Breast epithelium (tissue), 3 donors: ENCODE data around the gene AADACL4.

Experiments
- POLR2A ChIP-seq: fragments of 450-650 bp; IDR thresholded peaks from one replicate; pipeline ENCODE4 v1.6.1; 2016; ENCODE audit warnings: antibody characterized with exemption, mild to moderate bottlenecking, moderate library complexity
- POLR2AphosphoS5 ChIP-seq, 3 donors: sonication (generic); formaldehyde crosslinking; IDR thresholded peaks; one replicate each; pipeline ENCODE4 v1.6.1; 2017; ENCODE audit warnings: antibody characterized with exemption in 3 of 3
- TF ChIP-seq, protein P1 (sequence below), 3 donors: fragments of 450-650 bp; IDR thresholded peaks; one replicate each; pipeline ENCODE4 v1.5.1; 2016 to 2017; ENCODE audit warnings: antibody characterized with exemption in 3 of 3, mild to moderate bottlenecking in 3 of 3, moderate library complexity in 3 of 3

DNA sequence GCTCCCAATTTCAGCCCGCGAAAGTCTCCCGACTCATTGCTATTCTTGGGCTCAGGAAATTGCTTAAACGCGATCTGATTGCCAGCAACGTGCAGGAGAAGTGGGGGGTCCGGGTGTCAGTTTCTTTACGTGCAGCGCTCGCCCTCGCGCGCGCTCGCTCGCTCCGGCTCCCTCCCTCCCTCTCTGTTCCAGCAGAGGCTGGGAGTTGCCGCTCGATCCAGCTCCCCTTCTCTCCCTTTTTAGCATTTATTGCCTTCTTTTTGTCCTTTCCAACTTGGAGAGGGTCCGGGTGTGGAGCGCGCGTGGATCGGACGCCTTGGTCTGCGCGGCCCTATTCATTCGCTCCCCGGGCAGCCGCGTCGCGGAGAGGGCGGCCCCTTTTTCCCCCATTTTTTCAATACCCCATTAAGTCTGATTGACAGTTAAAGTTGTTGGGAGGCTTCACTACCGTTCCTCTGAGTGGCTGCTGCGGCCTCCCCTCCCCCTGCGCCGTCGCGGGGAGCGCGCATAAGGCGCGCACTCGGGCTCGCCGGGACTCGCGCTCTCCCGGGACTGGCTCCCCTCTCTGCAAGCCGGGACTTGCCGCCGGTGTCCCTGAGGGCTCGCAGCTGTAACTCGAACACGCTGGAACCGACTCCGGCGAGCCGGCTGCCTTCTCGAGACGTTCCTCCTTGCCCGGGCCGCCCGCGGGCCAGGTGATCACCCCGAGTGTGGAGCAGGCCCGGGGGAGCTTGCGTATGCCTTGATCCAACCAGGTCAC is 25.8 kb upstream of the AADACL4 start, which contains the start of gene DHRS3:
- TF ChIP-seq, protein P1, sequence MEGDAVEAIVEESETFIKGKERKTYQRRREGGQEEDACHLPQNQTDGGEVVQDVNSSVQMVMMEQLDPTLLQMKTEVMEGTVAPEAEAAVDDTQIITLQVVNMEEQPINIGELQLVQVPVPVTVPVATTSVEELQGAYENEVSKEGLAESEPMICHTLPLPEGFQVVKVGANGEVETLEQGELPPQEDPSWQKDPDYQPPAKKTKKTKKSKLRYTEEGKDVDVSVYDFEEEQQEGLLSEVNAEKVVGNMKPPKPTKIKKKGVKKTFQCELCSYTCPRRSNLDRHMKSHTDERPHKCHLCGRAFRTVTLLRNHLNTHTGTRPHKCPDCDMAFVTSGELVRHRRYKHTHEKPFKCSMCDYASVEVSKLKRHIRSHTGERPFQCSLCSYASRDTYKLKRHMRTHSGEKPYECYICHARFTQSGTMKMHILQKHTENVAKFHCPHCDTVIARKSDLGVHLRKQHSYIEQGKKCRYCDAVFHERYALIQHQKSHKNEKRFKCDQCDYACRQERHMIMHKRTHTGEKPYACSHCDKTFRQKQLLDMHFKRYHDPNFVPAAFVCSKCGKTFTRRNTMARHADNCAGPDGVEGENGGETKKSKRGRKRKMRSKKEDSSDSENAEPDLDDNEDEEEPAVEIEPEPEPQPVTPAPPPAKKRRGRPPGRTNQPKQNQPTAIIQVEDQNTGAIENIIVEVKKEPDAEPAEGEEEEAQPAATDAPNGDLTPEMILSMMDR (IDR thresholded peaks at IDR 0.05), result peak in 1 of 3 donors; percentile 16
- TF ChIP-seq POLR2A, result no peak
- peak in 2 of 3 donors; percentile 57 to 82 for TF ChIP-seq POLR2AphosphoS5 (IDR thresholded peaks at IDR 0.05)
